Measurements from ENCODE around the gene FAM131B. TPM values are rescaled to one million over a fixed set of nuclear protein-coding genes. Genes with fewer than 3 reads are reported as not detected.

The FAM131B gene
- total RNA-seq, 1 donor from 2014 or later = 0.53 TPM

- H3K4me3 ChIP-seq (ENCODE audit: low read depth, low read length) = no peak overlapping the region
- TF ChIP-seq, protein P1, sequence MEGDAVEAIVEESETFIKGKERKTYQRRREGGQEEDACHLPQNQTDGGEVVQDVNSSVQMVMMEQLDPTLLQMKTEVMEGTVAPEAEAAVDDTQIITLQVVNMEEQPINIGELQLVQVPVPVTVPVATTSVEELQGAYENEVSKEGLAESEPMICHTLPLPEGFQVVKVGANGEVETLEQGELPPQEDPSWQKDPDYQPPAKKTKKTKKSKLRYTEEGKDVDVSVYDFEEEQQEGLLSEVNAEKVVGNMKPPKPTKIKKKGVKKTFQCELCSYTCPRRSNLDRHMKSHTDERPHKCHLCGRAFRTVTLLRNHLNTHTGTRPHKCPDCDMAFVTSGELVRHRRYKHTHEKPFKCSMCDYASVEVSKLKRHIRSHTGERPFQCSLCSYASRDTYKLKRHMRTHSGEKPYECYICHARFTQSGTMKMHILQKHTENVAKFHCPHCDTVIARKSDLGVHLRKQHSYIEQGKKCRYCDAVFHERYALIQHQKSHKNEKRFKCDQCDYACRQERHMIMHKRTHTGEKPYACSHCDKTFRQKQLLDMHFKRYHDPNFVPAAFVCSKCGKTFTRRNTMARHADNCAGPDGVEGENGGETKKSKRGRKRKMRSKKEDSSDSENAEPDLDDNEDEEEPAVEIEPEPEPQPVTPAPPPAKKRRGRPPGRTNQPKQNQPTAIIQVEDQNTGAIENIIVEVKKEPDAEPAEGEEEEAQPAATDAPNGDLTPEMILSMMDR (IDR thresholded peaks at IDR 0.05; ENCODE audit: insufficient read depth, low read length, severe bottlenecking) = no peak
- no peaks in the 10 kb centered on the region for H3K27me3 ChIP-seq (ENCODE audit: control insufficient read depth, insufficient read depth, low read length)
- no peak for DNase-seq (ENCODE audit: low read depth)
- FAIRE-seq = no peak
- H3K36me3 ChIP-seq (ENCODE audit: control insufficient read depth, insufficient read depth, low read length) = peaks cover 38% of the 10 kb centered on the region
These were observed 36.6 kb upstream of the FAM131B start for GRCh38 chr7:143399151-143399550.

GRCh38 chr7:143398616-143399015 is 36.1 kb upstream of the FAM131B start:
- DNase-seq (ENCODE audit: low read depth) (no peak), FAIRE-seq (no peak)
- Histone ChIP-seq H3K36me3 (ENCODE audit: control insufficient read depth, insufficient read depth, low read length) (peaks cover 42% of the 10 kb centered on the region), H3K4me3 (ENCODE audit: low read depth, low read length) (no peak overlapping the region), H3K27me3 (ENCODE audit: control insufficient read depth, insufficient read depth, low read length) (no peaks in the 10 kb centered on the region)
- TF ChIP-seq, protein P1 (IDR thresholded peaks at IDR 0.05; ENCODE audit: insufficient read depth, low read length, severe bottlenecking) = no peak

DNA sequence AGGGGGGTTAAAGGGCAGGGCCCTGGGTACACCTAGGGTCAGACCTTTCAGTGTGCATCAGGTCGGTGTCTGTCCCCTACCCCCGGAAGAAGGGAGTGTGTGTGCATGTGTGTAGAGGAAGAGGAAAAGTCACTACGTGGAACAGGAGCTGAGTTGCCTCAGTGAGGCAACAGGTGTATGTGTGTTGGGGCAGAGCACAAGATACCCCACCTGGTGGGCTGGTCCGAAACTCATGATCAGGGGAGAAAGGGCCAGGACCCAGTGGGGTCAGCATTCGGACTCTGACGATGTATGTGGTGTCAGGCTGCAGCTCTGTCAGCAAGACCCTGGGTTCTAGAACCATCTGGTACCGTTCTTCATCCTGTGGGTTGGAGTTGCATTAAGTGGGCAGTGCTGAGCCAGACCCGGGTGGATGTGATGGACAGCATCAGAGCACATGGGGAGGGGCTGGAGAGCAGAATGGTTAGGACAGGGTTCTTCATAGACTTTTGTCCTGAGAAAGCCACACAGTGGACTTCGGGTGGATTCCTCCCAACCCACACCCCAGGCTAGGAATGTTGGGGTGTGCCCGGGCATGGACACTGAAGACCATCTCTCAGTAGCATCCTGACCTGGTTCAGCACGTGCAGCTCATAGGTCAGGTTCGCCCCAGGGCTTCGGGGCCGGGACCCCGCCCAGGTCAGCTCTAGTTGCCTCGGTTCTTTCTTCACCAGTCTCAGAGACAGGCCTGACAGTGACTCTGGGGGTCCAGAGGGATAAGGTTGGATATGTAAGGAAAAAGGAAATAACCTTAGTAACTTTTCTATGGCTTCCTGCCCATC is 35.4 kb upstream of the FAM131B start:
- Histone ChIP-seq H3K4me3 (ENCODE audit: low read depth, low read length) (no peak overlapping the region), H3K36me3 (ENCODE audit: control insufficient read depth, insufficient read depth, low read length) (peaks cover 42% of the 10 kb centered on the region), H3K27me3 (ENCODE audit: control insufficient read depth, insufficient read depth, low read length) (no peaks in the 10 kb centered on the region)
- DNase-seq (ENCODE audit: low read depth) = no peak
- TF ChIP-seq, protein P1 (IDR thresholded peaks at IDR 0.05; ENCODE audit: insufficient read depth, low read length, severe bottlenecking) = no peak
- FAIRE-seq = no peak

DNA sequence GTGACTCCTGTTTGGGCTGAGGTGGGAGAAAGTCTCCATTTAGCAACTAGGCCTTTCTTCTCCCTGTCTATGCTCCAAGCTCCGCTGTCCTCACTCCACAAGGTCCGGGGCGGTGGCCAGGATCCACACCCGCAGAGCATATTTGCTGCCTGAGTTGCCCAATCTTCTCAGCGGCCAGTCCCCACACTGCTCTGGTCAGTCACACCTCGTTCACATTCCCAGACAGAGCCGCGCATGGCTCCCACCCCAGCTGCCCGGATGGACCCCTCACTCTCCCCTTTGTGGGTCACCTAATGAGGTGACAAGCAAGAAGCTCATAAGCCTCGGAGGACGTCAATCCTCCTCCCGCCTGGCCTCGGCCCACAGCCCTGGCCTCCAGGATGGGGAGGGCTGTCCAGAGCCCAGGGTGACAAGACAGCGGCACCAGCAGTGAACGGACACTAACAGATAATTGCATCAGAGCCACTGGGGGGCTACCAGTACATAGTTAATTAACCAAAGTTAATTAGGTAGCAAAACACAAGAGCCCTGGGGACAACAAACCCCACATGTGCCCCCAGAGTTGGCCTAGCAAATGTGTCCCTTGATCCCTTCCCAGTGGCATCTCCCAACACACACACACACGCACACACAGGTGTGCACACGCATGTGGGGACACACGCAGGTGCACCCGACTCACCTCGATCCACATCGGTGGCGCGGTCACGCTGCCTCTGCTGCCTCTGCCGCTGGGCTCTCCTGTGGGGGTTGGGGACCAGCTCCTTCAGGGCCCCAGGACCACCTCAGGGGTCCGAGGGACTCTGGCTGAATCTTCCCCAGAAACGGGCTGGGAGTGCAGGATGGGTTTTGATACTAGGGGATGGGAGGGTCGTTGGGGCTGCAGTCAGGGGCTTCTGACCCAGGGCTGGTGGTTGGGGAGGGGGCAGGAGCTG is 34.4 kb upstream of the FAM131B start:
- FAIRE-seq = no peak
- Histone ChIP-seq H3K27me3 (ENCODE audit: control insufficient read depth, insufficient read depth, low read length) (no peaks in the 10 kb centered on the region), H3K4me3 (ENCODE audit: low read depth, low read length) (no peak overlapping the region), H3K36me3 (ENCODE audit: control insufficient read depth, insufficient read depth, low read length) (peaks cover 45% of the 10 kb centered on the region)
- TF ChIP-seq, protein P1 (IDR thresholded peaks at IDR 0.05; ENCODE audit: insufficient read depth, low read length, severe bottlenecking) = no peak
- no peak for DNase-seq (ENCODE audit: low read depth)

GRCh38 chr7:143396182-143396581 is 33.7 kb upstream of the FAM131B start:
- H3K36me3 ChIP-seq (ENCODE audit: control insufficient read depth, insufficient read depth, low read length) = peaks cover 46% of the 10 kb centered on the region

More at GRCh38 chr7:143396182-143396581, 33.7 kb upstream of the FAM131B start:
- no peak overlapping the region for H3K4me3 ChIP-seq (ENCODE audit: low read depth, low read length)
- no peaks in the 10 kb centered on the region for H3K27me3 ChIP-seq (ENCODE audit: control insufficient read depth, insufficient read depth, low read length)
- TF ChIP-seq, protein P1 (IDR thresholded peaks at IDR 0.05; ENCODE audit: insufficient read depth, low read length, severe bottlenecking) = no peak
- DNase-seq (ENCODE audit: low read depth) = no peak
- no peak for FAIRE-seq
